CD14-positive monocyte (primary cell): Measurements from ENCODE around the gene RAB7B. TPM values are rescaled to one million over a fixed set of nuclear protein-coding genes. Genes with fewer than 3 reads are reported as not detected.

ENCODE experiments used
- DNase-seq, 3 donors: peaks; one replicate each; pipeline ENCODE4 v3.0.0-alpha.2; 2011 to 2022
- H2AFZ ChIP-seq: 2 replicates; pipeline ENCODE4 v1.6.0; 2012; ENCODE audit warnings: mild to moderate bottlenecking, low read depth, low read length, inconsistent platforms; ENCODE audit not compliant: insufficient read depth, poor library complexity, severe bottlenecking
- H3K27ac ChIP-seq, 2 donors: 1 replicate in 1 of 2; 2 replicates in 1 of 2; pipeline ENCODE4 v1.5.1; 2012 to 2013; ENCODE audit warnings: low read length in 2 of 2, control low read depth in 1 of 2, inconsistent platforms in 1 of 2, low read depth in 1 of 2, mild to moderate bottlenecking in 1 of 2
- H3K27me3 ChIP-seq, 2 donors: one replicate each; pipeline versions ENCODE4 v1.6.0 to v1.6.1; 2011 to 2013; ENCODE audit warnings: low read length in 2 of 2; ENCODE audit not compliant: control insufficient read depth in 2 of 2, insufficient read depth in 2 of 2
- H3K36me3 ChIP-seq, 2 donors: replicated peaks in 1 of 2; 1 replicate in 1 of 2; 2 replicates in 1 of 2; pipeline versions ENCODE4 v1.5.1 to v1.6.1; 2012 to 2013; ENCODE audit warnings: low read length in 2 of 2, control low read depth in 1 of 2, inconsistent platforms in 1 of 2, mild to moderate bottlenecking in 1 of 2; ENCODE audit not compliant: insufficient read depth in 2 of 2, control insufficient read depth in 1 of 2
- H3K4me1 ChIP-seq, 2 donors: 1 replicate in 1 of 2; 2 replicates in 1 of 2; pipeline versions ENCODE4 v1.5.1 to v1.6.1; 2012 to 2013; ENCODE audit warnings: low read length in 2 of 2, control low read depth in 1 of 2, inconsistent platforms in 1 of 2, mild to moderate bottlenecking in 1 of 2, moderate library complexity in 1 of 2; ENCODE audit not compliant: insufficient read depth in 2 of 2, control insufficient read depth in 1 of 2
- H3K4me2 ChIP-seq: replicated peaks from 2 replicates; pipeline ENCODE3; 2012; ENCODE audit warnings: low read length, moderate library complexity, mild to moderate bottlenecking; ENCODE audit not compliant: poor library complexity, severe bottlenecking; ENCODE audit errors: extremely low read depth
- H3K4me3 ChIP-seq, 3 experiments: fragments of 200-600 bp in 1 of 3; sonication (generic) in 1 of 3; replicated peaks in 1 of 3; 1 replicate in 2 of 3; 2 replicates in 1 of 3; pipeline ENCODE4 v1.5.1; 2011 to 2013; ENCODE audit warnings: low read length in 3 of 3, mild to moderate bottlenecking in 3 of 3, control low read depth in 2 of 3, low read depth in 2 of 3, inconsistent platforms in 1 of 3, moderate library complexity in 1 of 3
- H3K79me2 ChIP-seq: 2 replicates; pipeline ENCODE4 v1.6.0; 2012; ENCODE audit warnings: mild to moderate bottlenecking, control low read depth, inconsistent platforms, low read length, moderate library complexity; ENCODE audit not compliant: insufficient read depth
- H3K9ac ChIP-seq: 2 replicates; pipeline ENCODE4 v1.6.0; 2017; ENCODE audit warnings: low read length, mild to moderate bottlenecking; ENCODE audit not compliant: insufficient read depth, poor library complexity, severe bottlenecking
- H3K9me3 ChIP-seq, 2 donors: replicated peaks in 1 of 2; 1 replicate in 1 of 2; 2 replicates in 1 of 2; pipeline versions ENCODE4 v1.5.1 to v1.6.1; 2012 to 2013; ENCODE audit warnings: low read length in 2 of 2, control low read depth in 1 of 2; ENCODE audit not compliant: control insufficient read depth in 1 of 2, insufficient read depth in 1 of 2
- H4K20me1 ChIP-seq: 2 replicates; pipeline ENCODE4 v1.6.0; 2012; ENCODE audit warnings: mild to moderate bottlenecking, low read length, control low read depth, moderate library complexity; ENCODE audit not compliant: insufficient read depth
- H3K27ac Mint-ChIP-seq, 7 donors: one replicate each; pipeline ENCODE4 v1.8.0; 2020; ENCODE audit warnings: mild to moderate bottlenecking in 7 of 7, mixed read lengths in 7 of 7, moderate library complexity in 6 of 7, inconsistent platforms in 2 of 7
- H3K27me3 Mint-ChIP-seq, 3 donors: one replicate each; pipeline ENCODE4 v1.8.0; 2021 to 2022; ENCODE audit warnings: low read depth in 3 of 3, mild to moderate bottlenecking in 3 of 3, mixed read lengths in 3 of 3, moderate library complexity in 3 of 3, inconsistent platforms in 1 of 3
- H3K36me3 Mint-ChIP-seq, 2 donors: one replicate each; pipeline ENCODE4 v1.8.0; 2020; ENCODE audit warnings: mixed read lengths in 2 of 2, inconsistent platforms in 1 of 2, mild to moderate bottlenecking in 1 of 2
- H3K4me1 Mint-ChIP-seq: one replicate; pipeline ENCODE4 v1.8.0; 2020; ENCODE audit warnings: mild to moderate bottlenecking, mixed read lengths
- H3K4me3 Mint-ChIP-seq, 2 donors: one replicate each; pipeline ENCODE4 v1.8.0; 2020; ENCODE audit warnings: mild to moderate bottlenecking in 2 of 2, mixed read lengths in 2 of 2, moderate library complexity in 1 of 2
- H3K9me3 Mint-ChIP-seq, 7 donors: one replicate each; pipeline ENCODE4 v1.8.0; 2020 to 2022; ENCODE audit warnings: mixed read lengths in 7 of 7, mild to moderate bottlenecking in 6 of 7, moderate library complexity in 6 of 7, inconsistent platforms in 2 of 7
- CTCF ChIP-seq: fragments of 200-600 bp; IDR thresholded peaks from one replicate; pipeline ENCODE4 v1.8.0; 2022; ENCODE audit warnings: antibody characterized with exemption, mild to moderate bottlenecking
- WGBS: methylation state at CpG from one replicate; pipeline ENCODE4 v1.1.5; 2013; ENCODE audit warnings: missing lambda C conversion rate; ENCODE audit not compliant: insufficient coverage; 5-methylcytosine and 5-hydroxymethylcytosine counted together
- intact Hi-C, 2 donors: fragments of 100-400 bp; cut with micrococcal nuclease; formaldehyde crosslinking; loops; one replicate each; pipeline versions ENCODE4 v1.15.0 to v1.15.1; 2023
- polyA plus RNA-seq, 3 donors: library from polyadenylated mRNA; depleted of rRNA in 1 of 3; unstranded in 2 of 3; stranded (reverse) in 1 of 3; fragments of 300-500 nt in 2 of 3; fragments of >200 nt in 1 of 3; fragmentation: Illumina TruSeq in 2 of 3; gene quantifications; 1 replicate in 2 of 3; 2 replicates in 1 of 3; pipeline ENCODE4 v1.2.3, GENCODE V29; 2012 to 2021

Gene RAB7B
- polyA plus RNA-seq, 3 donors: 0.41 to 0.52 (median 0.47) TPM

DNA sequence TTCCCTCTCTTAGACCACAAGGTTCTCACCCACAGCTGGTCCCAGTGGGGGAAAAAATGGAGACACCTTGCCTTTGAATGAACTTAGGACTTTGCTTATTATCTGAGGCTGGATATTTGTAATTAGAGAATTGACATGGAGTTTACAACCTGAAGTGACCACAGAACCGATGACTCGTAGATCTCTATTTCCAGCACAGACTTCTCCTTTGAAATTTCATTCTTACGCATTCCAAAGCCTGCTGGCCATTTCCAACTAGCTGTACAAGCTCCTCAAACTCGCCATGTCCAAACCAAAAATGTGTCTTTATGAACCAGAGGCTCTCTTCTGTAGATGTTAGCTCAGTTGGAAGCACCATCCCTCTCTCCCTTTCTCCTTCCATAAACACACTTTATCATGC, 12.0 kb downstream of the RAB7B start:
- H3K27me3 Mint-ChIP-seq: peaks cover 0 to 3% (median 0%) of the 10 kb centered on the region in 3 donors
- 58% methylated on average over 4 of the region's 4 CpGs for WGBS
- no peak for DNase-seq
- Histone ChIP-seq H3K27me3 (no peaks in the 10 kb centered on the region), H3K4me2 (no peak overlapping the region), H3K36me3 (no peaks in the 10 kb centered on the region), H3K27ac (no peak overlapping the region), H3K4me1 (no peaks in the 10 kb centered on the region), H2AFZ (no peak overlapping the region), H3K9me3 (peaks cover 0 to under 1% of the 10 kb centered on the region in 2 donors), H3K9ac (no peak overlapping the region), H3K4me3 (no peak overlapping the region), H4K20me1 (no peaks in the 10 kb centered on the region), H3K79me2 (no peaks in the 10 kb centered on the region)
- H3K9me3 Mint-ChIP-seq: peaks cover 0 to 1% (median under 1%) of the 10 kb centered on the region in 7 donors
- H3K36me3 Mint-ChIP-seq: peaks cover 0 to 13% of the 10 kb centered on the region in 2 donors
- intact Hi-C loops: no loop called here
- no peak overlapping the region for H3K27ac Mint-ChIP-seq
- no peak overlapping the region for H3K4me3 Mint-ChIP-seq
- no peak for TF ChIP-seq CTCF
- H3K4me1 Mint-ChIP-seq: peaks cover 12% of the 10 kb centered on the region

DNA sequence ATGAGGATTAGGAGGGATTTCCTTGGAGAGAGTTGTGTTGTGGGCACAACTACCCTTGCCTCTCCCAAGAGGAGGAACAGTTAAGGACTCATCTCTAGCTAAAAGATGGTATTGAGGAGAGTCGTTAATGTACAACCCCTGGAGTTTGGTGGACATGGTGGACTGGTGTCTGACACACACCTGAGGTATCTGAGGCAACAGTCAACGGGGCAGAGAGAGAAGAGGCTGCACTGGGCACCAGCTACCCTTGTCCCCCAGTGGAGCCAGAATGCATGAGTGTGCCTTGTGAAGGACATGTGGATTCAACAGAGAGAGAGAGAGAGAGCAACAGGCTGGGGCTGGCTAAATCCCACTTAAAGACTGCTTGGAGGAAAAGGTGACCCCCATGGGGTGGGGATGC, 13.0 kb downstream of the RAB7B start:
- Histone ChIP-seq H3K27ac (no peak overlapping the region), H3K4me1 (no peaks in the 10 kb centered on the region), H3K9me3 (no peaks in the 10 kb centered on the region), H3K36me3 (no peaks in the 10 kb centered on the region), H3K79me2 (no peaks in the 10 kb centered on the region), H4K20me1 (no peaks in the 10 kb centered on the region), H3K4me2 (no peak overlapping the region), H3K27me3 (no peaks in the 10 kb centered on the region), H2AFZ (no peak overlapping the region), H3K4me3 (no peak overlapping the region), H3K9ac (no peak overlapping the region)
- no peak for TF ChIP-seq CTCF
- 100% methylated on average over 1 of the region's 2 CpGs for WGBS
- H3K36me3 Mint-ChIP-seq: peaks cover 0 to 13% of the 10 kb centered on the region in 2 donors
- H3K27ac Mint-ChIP-seq: no peak overlapping the region
- H3K4me3 Mint-ChIP-seq: no peak overlapping the region
- H3K27me3 Mint-ChIP-seq: peaks cover 0 to 3% (median 0%) of the 10 kb centered on the region in 3 donors
- H3K9me3 Mint-ChIP-seq: no peaks in the 10 kb centered on the region
- intact Hi-C loops: no loop called here
- no peak for DNase-seq
- H3K4me1 Mint-ChIP-seq: peaks cover 11% of the 10 kb centered on the region
